ENCODE measurements around the gene DHRS1. TPM values are rescaled to one million over a fixed set of nuclear protein-coding genes. Genes with fewer than 3 reads are reported as not detected.

DHRS1 gene
- polyA plus RNA-seq, 1 donor: 15.0 TPM

- DNase-seq (ENCODE audit: low read depth): no peak
Measured at GRCh38 chr14:24283796-24284460, 15.7 kb downstream of the DHRS1 start.

- DNase-seq (ENCODE audit: low read depth): no peak
Measured at GRCh38 chr14:24282736-24283135, 16.8 kb downstream of the DHRS1 start.

- no peak for DNase-seq (ENCODE audit: low read depth)
Measured at GRCh38 chr14:24281636-24282035, 17.9 kb downstream of the DHRS1 start.

- no peak for DNase-seq (ENCODE audit: low read depth)
Measured at GRCh38 chr14:24280797-24281460, 18.7 kb downstream of the DHRS1 start.

GRCh38 chr14:24279301-24280186 is 20.0 kb downstream of the DHRS1 start:
- no peak for DNase-seq (ENCODE audit: low read depth)

GRCh38 chr14:24278424-24278823 is 21.2 kb downstream of the DHRS1 start:
- DNase-seq (ENCODE audit: low read depth): no peak

GRCh38 chr14:24277606-24278321 is 21.8 kb downstream of the DHRS1 start:
- no peak for DNase-seq (ENCODE audit: low read depth)

- DNase-seq (ENCODE audit: low read depth): no peak
Measured at GRCh38 chr14:24277071-24277470, 22.5 kb downstream of the DHRS1 start.

- DNase-seq (ENCODE audit: low read depth): no peak
Measured at GRCh38 chr14:24274101-24274543, 25.5 kb downstream of the DHRS1 start.

GRCh38 chr14:24273422-24273998 is 26.1 kb downstream of the DHRS1 start:
- DNase-seq (ENCODE audit: low read depth): no peak

- no peak for DNase-seq (ENCODE audit: low read depth)
Measured at GRCh38 chr14:24272467-24272866, 27.1 kb downstream of the DHRS1 start.

- no peak for DNase-seq (ENCODE audit: low read depth)
Measured at GRCh38 chr14:24271834-24272263, 27.7 kb downstream of the DHRS1 start.

- DNase-seq (ENCODE audit: low read depth): peak; percentile 55
Measured at GRCh38 chr14:24271134-24271833, 28.3 kb downstream of the DHRS1 start, which contains the start of gene RABGGTA. RABGGTA (minus strand) TSS chr14:24271597; CDS start chr14:24271115, 482 bp downstream.

- DNase-seq (ENCODE audit: low read depth): no peak
Measured at GRCh38 chr14:24270537-24271133, 28.9 kb downstream of the DHRS1 start.

- DNase-seq (ENCODE audit: low read depth): no peak
Measured at GRCh38 chr14:24269910-24270536, 29.6 kb downstream of the DHRS1 start.

- DNase-seq (ENCODE audit: low read depth): no peak
Measured at GRCh38 chr14:24269368-24269767, 30.2 kb downstream of the DHRS1 start.

GRCh38 chr14:24268225-24268624 is 31.4 kb downstream of the DHRS1 start:
- no peak for DNase-seq (ENCODE audit: low read depth)

GRCh38 chr14:24267516-24267915 is 32.1 kb downstream of the DHRS1 start:
- no peak for DNase-seq (ENCODE audit: low read depth)

GRCh38 chr14:24266344-24267244 is 33.0 kb downstream of the DHRS1 start:
- no peak for DNase-seq (ENCODE audit: low read depth)
